Activated T-cell treated with anti-CD3 and anti-CD28 coated beads for 1 hour (primary cell): ENCODE measurements around the gene CDK2.
A peak's percentile ranks its signal among the peaks of the same experiment; 100 is the strongest.
"Not testable (repeated sequence)": the region's sequence is repeated elsewhere in the genome, so short reads cannot be mapped to it uniquely, and the experiment has no call there.

Source experiments
- DNase-seq: peaks from one replicate; pipeline ENCODE4 v3.0.0-alpha.2; 2020; ENCODE audit warnings: low read depth

CDK2 gene

DNA sequence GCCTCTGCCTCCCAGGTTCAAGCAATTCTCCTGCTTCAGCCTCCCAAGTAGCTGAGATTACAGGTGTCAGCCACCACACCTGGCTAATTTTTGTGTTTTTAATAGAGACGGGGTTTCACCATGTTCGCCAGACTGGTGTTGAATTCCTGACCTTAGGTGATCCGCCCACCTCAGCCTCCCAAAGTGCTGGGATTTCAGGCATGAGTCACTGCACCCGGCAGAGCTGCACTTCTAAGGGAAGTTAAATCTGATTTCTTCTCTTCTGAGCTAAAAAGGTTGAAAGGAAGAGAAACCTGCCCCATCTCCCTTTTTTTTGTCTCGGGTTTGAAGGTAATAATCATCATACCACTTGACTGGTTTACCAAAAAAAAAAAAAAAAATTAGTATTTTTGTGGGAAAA, 15.3 kb downstream of the CDK2 start:
- DNase-seq = not testable (repeated sequence)

- DNase-seq = no peak
Measured at GRCh38 chr12:55982319-55982936, 15.8 kb downstream of the CDK2 start.

DNA sequence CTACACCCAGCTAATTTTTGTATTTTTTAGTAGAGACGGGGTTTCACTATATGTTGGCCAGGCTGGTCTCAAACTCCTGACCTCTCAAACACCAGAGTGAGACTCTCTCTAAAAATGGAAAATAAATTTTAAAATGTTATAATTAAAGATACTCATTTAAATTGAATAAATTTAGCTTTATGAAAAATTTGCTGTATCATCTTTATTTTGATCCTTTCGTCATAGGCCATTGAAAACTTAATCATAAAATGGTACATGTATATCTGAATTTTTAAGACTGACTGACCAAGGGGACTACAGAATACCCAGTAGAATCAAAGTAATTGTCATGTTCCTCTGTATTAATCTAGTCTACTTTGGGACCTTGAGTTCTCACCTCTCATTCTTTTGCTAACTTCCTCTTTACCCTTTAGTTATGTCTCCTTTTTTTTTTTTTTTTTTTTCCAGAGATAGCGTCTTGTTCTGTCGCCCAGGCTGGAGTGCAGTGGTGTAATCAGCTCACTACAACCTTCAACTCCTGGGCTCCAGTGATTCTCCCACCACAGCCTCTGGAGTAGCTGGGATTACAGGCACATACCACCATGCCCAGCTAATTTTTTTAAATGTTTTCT, 16.7 kb downstream of the CDK2 start:
- no peak for DNase-seq

DNA sequence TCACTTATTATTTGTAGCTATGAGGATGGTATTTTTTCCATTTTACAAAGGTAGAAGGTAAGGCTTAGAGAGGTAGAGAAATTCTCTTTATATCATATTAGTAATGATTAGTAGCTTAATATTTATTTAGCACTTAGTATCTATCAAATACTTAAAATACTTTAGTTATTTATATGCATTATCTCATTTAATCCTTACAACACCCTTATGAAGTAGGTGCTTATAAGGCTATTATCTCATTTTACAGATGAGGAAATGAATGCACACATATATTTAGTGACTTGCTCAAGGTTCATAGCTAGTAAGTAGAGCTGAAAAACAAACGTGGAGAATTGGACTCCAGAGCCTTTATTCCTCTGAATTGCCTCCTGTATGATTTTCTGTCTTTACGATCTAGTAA, 18.2 kb downstream of the CDK2 start:
- no peak for DNase-seq

DNA sequence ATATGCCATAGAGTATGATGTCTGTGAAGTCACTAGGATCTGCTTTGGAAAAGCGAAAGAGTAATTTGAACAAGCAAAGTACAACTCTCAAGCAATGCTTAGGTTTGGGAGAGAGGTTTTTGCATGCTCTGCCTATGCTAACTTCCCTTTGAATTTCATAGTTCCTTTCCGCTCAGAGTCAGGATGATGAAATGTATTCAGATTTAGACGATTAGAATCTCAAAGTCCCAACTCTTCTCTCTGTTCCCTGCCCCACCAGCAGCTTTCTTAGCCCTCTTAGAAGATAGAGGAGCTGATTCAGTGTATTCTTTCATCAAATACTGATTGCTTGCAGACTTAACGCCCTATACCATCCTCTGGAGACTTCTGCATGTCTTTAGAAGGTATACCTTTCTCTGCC, 18.7 kb downstream of the CDK2 start:
- no peak for DNase-seq

DNA sequence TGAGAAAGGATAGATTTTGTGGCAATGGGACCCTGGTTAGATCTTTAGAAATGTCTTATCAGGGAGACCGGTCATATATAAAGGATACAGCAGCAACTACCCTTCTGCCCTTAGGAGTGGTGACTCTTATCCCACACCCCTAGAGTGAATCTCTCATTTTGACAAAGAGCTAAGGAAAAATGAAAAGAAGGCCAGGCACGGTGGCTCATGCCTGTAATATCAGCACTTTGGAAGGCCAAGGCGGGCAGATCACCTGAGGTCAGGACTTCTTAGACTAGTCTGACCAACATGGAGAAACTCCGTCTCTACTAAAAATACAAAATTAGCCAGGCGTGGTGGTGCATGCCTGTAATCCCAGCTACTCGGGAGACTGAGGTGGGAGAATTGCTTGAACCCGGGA, 19.3 kb downstream of the CDK2 start:
- DNase-seq = not testable (repeated sequence)

DNA sequence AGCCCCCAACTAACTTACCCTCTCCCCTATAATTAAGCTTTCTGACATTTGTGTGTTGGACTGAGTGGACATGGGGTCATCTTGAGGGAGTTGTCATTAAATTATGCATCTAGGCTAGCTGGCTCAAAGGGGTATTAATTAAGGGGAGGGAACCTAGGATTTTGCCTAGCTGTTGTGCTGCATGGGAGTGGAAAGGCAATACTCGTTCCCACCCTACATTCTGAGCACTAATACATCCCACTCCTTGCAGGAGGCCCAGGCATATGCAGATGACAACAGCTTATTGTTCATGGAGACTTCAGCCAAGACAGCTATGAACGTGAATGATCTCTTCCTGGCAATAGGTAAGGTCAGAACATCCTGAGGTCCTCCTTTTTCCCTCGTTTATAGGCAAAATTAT, 24.5 kb downstream of the CDK2 start:
- no peak for DNase-seq

DNA sequence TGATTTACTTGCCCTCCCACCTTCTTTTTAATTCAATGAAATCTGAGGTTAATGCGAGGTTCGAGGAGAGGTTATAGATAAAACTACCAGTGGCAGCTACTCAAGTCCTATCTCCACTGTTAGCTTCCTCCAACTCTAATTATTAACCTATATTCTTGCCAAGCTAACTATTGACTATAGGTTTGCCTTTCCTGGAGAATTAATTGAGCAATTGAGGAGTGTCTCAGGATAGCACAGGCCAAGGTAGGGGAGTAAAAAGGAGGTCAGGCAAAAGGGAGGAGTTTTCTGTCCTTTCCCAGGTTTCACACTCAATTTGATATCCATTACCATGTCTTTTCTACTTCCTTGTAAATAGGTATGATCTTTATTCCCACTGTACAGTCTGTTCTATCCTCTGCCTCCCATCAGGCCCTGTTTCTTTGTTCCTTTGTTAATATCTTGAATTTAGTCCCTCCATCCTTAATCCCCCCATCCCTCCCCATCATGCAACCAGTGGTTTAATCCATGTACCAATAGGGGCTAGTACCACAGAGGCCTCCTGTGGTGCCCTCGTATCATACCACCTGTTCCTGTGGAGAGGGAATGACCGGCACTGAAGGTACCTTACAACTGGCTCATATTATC, 26.7 kb downstream of the CDK2 start:
- no peak for DNase-seq

DNA sequence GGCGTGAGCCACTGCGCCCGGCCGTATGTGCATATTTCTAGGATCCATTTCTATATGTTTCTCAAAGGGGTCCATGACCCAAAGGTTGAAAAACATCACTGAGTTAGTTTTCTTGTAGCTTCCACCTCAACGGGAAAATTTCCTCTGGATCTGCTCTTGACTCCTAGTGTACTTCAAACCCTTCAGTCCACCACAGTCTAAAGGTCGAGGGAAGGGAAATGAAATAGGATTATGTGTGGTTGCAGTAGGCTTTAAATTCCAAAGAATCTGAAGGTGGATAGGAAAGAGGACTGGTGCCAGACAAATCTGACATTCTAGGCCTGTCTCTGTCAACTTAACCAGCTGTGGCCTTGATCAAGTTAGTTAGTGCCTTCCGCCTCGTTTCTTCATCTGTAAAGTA, 28.7 kb downstream of the CDK2 start:
- no peak for DNase-seq

GRCh38 chr12:55996201-55996714, 29.6 kb downstream of the CDK2 start:
- peak; percentile 55 for DNase-seq

DNA sequence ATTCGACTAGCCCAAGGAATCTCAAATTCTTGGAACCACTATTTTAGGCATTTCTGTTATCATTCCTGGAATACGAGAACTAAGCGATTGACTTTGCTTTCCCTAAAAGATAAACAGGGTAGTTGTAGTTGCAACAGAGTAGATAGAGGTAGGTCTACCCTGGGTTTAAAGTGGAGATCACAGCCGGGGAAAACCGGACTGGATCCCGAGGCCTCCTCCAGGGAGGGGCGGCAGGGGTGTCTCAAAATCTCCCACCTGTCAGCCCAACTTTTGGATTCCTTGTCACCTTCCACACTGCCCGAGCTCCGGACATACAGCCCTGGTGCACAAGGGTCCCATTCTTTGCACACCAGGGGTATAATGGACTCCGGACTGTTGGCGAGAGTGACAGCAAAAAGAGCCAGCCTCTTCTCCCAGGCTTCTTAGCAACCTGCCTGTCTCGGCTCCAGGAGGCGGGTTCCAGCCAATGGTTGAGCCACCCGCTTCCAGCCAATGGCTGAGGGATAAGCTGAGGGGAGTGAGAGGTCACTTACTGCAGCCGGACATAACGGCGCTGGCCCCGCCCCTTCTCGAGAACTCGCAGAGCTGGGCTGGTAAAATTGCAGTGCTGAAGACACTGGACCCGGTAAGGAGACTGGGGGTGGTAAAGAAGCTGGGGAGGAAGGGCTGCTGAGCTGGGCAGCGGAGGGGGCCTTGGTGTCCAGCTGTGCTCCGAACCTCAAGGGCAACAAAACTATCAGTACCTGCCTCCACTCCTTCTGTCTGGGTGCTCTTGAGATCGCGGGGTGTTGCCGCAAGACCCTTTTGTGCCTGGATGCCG, 30.3 kb downstream of the CDK2 start, which contains the start of gene SUOX:
SUOX (plus strand) TSS at position 562 of the 820 bp plus-strand sequence. CDS start 4,946 bp downstream, outside the sequence.
- DNase-seq = no peak

- DNase-seq = no peak
Measured at GRCh38 chr12:55997535-55997859, 30.9 kb downstream of the CDK2 start.

- DNase-seq = not testable (repeated sequence)
Measured at GRCh38 chr12:55999522-55999921, 32.9 kb downstream of the CDK2 start.

DNA sequence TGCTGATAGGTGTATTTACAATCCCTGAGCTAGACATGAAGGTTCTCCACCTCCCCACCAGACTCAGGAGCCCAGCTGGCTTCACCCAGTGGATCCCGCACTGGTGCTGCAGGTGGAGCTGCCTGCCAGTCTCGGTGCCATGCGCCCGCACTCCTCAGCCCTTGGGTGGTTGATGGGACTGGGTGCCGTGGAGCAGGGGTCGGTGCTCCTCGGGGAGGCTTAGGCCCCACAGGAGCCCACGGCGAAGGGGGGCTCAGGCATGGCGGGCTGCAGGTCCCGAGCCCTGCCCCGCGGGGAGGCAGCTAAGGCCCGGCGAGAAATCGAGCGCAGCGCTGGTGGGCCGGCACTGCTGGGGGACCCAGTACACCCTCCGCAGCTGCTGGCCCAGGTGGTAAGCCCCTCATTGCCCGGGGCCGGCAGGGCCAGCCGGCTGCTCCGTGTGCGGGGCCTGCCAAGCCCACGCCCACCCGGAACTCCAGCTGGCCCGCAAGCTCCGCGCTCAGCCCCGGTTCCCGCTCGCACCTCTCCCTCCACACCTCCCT, 33.4 kb downstream of the CDK2 start:
- DNase-seq = not testable (repeated sequence)

DNA sequence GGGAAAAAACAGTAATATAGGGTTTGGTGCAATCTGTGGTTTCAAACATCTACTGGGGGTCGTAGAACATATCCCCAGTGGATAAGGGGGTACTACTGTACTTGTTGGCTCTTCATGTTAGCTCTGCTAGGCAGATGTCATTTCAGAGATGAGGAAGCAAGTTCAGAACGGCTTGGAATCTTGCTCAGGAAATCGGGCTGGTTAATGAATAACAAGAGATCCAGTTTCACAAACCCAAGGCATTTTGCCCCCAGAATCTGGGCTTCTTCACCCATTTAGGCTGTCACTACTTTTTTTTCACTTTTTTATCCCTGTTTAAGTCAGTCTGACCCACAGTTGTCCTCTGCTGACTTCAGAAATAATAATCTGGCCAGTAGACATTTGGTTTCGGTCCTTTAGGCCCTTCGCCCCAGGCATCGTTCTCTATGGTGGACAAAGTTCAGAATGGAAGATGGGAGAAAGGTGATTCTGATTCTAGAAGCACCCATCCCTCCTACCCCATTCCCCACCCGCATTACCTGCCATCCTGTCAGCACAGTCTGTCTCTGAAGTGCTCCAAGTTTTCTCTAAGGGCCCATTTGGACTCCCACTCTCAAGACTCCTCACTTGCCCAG, 35.0 kb downstream of the CDK2 start:
- no peak for DNase-seq

DNA sequence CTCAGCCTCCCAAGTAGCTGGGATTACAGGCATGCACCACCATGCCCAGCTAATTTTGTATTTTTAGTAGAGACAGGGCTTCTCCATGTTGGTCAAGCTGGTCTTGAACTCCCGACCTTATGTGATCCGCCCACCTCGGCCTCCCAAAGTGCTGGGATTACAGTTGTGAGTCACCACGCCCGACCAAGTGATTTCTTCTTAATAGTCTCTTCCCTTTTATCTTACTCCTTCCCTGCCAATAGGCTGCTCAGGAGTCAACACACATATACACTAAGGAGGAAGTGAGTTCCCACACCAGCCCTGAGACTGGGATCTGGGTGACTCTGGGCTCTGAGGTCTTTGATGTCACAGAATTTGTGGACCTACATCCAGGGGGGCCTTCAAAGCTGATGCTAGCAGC, 36.7 kb downstream of the CDK2 start:
- DNase-seq = not testable (repeated sequence)

DNA sequence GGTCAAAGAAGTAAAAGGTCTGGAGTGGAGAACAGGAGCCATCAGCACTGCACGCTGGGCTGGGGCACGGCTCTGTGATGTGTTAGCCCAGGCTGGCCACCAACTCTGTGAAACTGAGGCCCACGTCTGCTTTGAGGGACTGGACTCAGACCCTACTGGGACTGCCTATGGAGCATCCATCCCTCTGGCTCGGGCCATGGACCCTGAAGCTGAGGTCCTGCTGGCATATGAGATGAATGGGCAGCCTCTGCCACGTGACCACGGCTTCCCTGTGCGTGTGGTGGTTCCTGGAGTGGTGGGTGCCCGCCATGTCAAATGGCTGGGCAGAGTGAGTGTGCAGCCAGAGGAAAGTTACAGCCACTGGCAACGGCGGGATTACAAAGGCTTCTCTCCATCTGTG, 37.6 kb downstream of the CDK2 start:
- no peak for DNase-seq

DNA sequence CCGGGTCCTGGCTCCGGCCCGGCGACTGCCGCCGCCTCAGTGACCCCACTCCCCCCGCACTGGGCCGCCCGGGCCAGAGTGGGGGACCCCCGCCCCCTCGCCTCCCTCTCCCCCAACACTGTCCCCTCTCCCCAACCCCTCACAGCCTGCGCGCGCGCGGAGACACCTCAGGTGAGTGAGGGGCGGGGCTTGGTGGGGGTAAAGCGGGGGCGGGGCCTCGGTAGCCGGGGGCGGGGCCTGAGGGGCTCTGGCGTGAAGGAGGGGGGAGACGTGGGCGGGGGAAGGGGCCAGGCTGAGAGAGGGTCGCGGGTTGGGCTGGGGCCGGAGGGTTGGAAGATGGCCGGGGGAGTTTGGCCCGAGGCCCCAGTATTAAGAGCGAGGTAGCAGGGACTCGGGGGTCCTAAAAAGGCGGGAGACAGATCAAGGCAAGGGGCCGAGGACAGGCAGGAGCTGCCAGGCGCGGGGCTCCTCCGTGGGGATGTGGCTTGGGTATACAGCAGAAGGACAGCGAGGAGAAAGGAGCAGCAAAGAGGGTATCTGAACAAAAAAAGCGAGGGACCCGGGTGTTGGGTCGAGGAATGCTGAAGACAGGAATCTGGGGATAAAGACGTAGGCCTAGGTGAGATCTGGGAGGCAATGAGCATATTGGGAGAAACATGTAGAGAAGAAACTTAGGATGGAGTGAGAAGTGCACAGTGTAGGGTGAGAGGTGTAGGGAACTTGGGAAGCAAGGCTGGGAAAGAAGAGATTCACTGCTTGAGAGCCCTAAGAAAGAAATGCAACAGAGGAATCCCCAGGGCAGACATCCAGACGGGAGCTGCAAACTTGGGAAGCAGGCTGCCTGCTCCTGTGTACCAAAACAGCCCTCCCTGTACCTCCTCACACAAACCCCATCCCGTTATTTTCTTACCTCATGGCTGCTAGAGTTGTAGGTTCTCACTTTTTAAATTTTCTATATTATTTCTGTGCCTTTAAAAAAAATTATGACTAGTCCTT, 41.2 kb downstream of the CDK2 start:
- DNase-seq = peak; percentile 80

GRCh38 chr12:56010111-56010570, 43.5 kb downstream of the CDK2 start:
- DNase-seq = no peak

GRCh38 chr12:56011509-56012090, 45.0 kb downstream of the CDK2 start:
- no peak for DNase-seq
